ENCODE results near the gene ITGB1.

DNA sequence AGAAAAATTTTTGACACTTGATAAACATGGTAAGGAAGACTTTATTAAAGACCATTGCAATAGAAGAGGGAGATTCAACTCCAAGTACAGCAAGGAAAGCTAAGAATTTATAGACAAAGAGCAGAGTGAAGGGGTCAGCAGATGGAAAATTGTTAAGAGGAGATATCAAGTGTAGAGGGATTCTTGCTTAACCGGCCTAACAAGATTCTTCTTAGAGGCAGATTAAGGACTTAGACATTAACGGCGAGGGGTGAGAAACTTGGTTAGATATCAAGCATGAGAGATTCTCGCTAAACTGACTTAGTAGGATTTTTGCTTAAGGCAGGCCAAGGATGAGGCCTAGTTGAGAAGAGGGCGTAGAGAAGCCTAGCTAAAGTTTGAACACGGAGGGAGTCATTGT, 76.0 kb downstream of the ITGB1 start:
- TF ChIP-seq POLR2AphosphoS5 (IDR thresholded peaks at IDR 0.05; ENCODE audit: low read depth, low read length) (no peak), POLR2A (IDR thresholded peaks at IDR 0.05; ENCODE audit: low read depth, low read length) (no peak), TAF1 (IDR thresholded peaks at IDR 0.05; ENCODE audit: low read depth, low read length) (no peak), SPI1 (IDR thresholded peaks at IDR 0.05; ENCODE audit: low read depth, low read length) (no peak)
